IPS-18c (cell line): ENCODE data around the gene ZFYVE26.
A peak's percentile ranks its signal among the peaks of the same experiment; 100 is the strongest.
"Not testable (repeated sequence)": the region's sequence is repeated elsewhere in the genome, so short reads cannot be mapped to it uniquely, and the experiment has no call there.

Experiments
- H3K4me3 ChIP-seq: 2 replicates; pipeline ENCODE4 v1.7.0; 2013; ENCODE audit warnings: low read depth, mild to moderate bottlenecking, low read length, moderate library complexity; ENCODE audit not compliant: insufficient read depth
- H3K9me3 ChIP-seq: one replicate; pipeline ENCODE4 v1.6.1; 2013; ENCODE audit warnings: mild to moderate bottlenecking, low read length, moderate library complexity; ENCODE audit not compliant: control insufficient read depth, insufficient read depth

Gene ZFYVE26

DNA sequence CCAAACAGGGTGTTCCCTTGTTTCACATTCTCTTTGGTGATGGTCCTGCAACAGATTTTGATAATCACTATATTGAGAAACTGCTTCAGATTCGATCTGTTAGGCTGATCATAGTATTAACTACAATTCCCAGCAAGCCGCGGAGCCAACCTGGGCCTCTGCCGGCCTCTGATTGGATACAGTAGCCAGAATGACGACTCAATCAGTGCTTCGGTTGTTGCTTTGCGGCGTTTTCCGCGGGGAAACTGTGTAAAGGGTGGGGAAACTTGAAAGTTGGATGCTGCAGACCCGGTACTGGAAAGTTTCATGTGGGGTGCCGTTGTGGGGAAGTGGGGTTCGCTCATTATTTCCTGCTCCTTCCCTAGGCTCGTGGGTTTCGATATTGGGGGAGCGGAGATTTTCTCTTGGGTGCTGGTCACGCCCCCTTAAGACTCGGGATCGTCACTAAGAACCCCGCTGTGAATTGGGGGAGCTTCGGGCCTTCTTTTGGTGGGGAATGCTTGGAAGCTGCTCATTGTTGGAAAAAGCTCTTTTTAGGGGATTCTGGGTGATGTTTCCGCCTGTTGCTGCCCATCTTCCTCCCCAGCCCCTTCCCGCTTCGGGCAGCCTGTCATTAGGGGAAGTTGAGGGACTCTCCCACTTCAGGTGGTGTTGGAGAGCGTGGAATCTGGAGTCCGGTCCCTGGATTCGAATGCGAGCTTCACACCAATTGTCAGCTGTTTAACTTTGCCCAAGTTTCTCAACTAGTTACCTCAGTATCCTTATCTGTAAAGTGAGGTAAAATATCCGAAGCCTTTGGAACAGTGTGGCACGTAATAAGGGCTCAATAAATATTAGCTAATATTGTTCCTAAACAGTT lies 3.4 kb upstream of the ZFYVE26 start, which contains the start of gene RAD51B:
Gene RAD51B (plus strand): TSS at position 217 of the 859 bp plus-strand sequence.
- peak within 1 kb of the TSS; percentile 61 for H3K4me3 ChIP-seq
- H3K9me3 ChIP-seq = no peaks in the 10 kb centered on the region

DNA sequence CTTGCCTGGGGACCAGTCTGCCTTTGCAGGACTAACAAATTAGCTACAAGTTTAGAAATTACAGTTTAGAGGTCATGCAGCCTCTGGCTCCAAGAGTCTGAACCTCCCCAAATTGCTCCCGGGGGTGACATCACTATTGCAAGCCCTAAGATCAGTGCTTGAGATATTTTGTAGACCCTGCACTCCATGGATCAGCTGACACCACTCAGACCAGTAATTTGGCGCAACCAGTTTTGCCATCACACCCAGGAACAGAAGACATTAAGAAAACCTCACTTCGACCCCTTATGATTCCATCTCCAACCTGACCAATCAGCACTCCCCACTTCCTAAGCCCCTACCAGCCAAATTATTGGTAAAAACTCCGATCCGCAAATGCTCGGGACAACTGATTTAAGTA lies 2.1 kb upstream of the ZFYVE26 start:
- not testable (repeated sequence) for H3K4me3 ChIP-seq, H3K9me3 ChIP-seq

DNA sequence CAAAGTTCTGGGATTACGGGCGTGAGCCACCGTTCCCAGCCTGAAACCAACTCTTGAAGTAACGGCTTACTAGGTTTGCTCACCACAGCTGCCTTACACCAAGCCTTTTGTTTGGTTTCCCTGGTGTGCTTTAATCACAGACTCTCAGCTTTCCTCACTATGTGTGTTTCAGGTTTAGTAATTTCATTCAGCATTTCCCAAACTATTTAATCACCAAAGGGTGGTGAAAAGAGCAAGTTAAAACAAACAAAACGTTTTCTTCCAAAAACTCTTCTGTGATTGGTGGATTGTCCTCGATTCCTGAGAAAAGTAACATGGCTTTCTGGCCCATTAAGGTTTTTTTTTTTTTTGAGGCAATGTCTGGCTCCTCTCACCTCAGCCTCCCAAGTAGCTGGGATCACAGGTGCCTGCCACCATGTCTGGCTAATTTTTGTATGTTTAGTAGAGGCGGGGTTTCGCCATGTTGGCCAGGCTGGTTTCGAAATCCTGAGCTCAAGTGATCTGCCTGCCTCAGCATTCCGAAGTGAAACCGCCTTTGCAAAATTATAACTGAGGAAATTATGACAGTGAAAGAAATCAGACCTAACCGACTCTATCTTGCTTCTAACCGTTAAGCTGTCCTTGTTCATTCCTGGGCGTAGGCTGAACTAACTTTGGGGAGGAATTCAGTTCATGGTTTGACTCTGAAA lies 1.5 kb upstream of the ZFYVE26 start:
- H3K4me3 ChIP-seq = no peak overlapping the region
- no peaks in the 10 kb centered on the region for H3K9me3 ChIP-seq

DNA sequence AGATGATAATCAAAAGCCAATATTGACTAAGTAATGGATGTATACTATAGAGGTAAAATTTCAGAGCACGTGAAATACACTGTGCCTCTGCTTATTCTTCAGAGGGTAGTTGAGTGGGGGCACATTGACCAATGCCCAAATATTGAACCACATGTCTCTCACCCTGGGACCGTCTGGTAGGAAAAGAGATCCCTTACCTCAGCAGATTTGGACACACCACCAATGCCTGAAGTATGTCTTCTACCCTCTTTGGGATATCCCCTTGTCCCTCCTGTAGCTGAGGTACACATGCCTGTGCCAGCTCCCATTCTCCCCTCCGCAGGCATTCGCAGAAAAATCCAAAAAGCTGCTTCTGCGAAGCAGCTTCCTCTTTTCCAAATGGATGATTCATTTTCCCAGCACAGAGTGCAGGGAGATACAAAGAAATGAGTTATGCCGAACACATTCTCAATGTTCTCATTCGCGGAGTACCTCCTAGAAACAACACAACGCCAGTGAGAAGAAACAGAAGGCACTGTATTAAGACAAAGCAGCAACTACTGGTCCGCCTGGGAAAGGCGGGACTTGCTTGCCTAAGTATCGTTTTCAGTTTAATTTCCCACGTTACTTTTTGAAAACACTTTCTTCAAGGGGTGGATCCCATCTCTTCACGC lies 691 bp downstream of the ZFYVE26 start:
- no peaks in the 10 kb centered on the region for H3K9me3 ChIP-seq

DNA sequence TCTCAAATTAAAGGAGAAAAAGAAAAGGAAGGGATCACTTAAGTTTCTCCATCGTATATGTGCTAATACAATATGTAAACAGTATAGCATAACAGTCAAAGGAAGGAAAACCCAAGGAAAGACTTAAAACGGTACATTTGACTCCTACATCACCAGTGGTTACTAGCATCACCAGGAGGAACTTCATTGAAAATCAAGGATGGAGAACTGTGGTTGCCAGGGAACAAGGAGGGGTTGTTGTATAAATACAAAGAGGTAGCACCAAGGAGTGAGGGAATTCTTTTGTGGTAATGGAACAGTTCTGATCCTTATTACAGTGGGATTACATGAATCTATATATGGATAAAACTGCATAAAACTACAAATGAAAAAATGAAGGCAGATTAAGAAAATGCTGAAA lies 1.6 kb downstream of the ZFYVE26 start:
- H3K9me3 ChIP-seq = no peaks in the 10 kb centered on the region
- 0 out of 2 replicates have a peak overlapping the region, but pooled peaks have one; percentile 76 for H3K4me3 ChIP-seq

More for the DNA sequence above, 691 bp downstream of the ZFYVE26 start:
- peak overlapping the region; percentile 76 for H3K4me3 ChIP-seq

DNA sequence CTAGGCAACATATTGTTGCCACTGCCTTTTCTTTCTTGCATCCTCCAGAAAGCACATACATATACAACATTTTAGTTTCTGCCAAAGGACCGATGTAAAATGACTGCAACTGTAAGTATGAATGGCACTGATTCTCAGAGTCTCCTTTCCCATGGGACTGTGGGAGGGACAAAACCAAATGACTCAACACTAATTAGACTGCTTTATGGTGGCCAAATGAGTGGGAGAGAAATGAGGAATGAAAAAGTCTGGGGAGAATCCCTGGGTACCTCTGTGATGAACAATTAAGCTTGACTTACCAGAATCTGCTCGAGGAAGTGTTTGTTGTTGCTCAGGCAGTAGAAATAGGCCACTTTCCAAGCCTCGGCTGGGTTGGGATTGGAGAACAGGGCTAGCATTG lies 10.1 kb downstream of the ZFYVE26 start:
- no peak overlapping the region for H3K4me3 ChIP-seq

GRCh38 chr14:67800743-67801142 lies 15.6 kb downstream of the ZFYVE26 start:
- H3K9me3 ChIP-seq = no peaks in the 10 kb centered on the region
- no peak overlapping the region for H3K4me3 ChIP-seq

More for the DNA sequence above, 10.1 kb downstream of the ZFYVE26 start:
- H3K9me3 ChIP-seq = no peaks in the 10 kb centered on the region

- no peaks in the 10 kb centered on the region for H3K9me3 ChIP-seq
Observed at GRCh38 chr14:67798731-67799130, 17.7 kb downstream of the ZFYVE26 start.

DNA sequence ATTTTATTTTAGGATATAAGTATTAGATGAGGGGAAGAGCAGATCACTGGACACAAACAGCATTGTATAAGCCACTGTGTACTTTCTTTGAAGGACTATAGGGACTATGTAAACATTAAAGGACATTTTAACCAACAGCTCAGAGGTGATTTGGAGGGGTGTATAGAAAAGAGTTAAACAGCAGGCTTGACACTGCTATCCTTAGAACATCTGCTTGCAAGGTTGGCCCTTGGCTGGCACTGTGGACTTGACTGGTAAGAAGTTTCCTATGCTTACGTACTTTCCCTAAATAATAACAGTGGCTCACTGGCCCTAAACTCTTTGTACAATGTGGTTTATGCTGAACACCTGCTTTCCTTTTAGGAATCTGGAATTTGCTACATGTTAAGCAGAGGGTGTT lies 28.7 kb downstream of the ZFYVE26 start:
- no peaks in the 10 kb centered on the region for H3K9me3 ChIP-seq
- no peak overlapping the region for H3K4me3 ChIP-seq

More at GRCh38 chr14:67798731-67799130, 17.7 kb downstream of the ZFYVE26 start:
- H3K4me3 ChIP-seq = no peak overlapping the region

- Histone ChIP-seq H3K4me3 (no peak overlapping the region), H3K9me3 (no peaks in the 10 kb centered on the region)
Observed at GRCh38 chr14:67785270-67786109, 30.9 kb downstream of the ZFYVE26 start.

DNA sequence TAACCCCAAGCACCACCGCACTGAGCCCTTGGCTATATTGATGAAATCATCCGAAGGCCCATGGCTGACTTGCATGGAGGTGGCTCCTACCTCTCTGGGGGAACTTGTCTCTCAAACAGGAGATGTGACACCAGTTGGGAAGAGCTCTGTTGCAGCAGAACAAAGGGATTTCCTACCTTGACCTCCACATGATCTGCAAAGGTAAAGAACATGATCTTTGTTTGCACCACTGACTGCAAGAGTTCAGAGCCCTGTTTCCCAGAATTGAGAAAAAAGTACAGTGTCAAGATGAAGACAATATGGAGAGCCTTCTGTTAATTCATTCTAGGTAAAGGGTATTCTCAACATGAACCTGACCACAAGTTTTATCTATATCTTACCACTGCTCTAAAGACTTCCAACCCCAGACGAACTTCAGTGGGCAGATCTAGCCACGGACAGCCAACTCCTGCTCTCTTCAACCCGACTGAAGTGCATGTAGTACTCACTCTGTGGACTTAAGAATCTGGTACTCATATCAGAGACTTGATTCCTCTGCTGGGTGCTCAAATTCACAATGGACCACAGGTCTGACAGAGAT lies 32.1 kb downstream of the ZFYVE26 start:
- H3K4me3 ChIP-seq = no peak overlapping the region

DNA sequence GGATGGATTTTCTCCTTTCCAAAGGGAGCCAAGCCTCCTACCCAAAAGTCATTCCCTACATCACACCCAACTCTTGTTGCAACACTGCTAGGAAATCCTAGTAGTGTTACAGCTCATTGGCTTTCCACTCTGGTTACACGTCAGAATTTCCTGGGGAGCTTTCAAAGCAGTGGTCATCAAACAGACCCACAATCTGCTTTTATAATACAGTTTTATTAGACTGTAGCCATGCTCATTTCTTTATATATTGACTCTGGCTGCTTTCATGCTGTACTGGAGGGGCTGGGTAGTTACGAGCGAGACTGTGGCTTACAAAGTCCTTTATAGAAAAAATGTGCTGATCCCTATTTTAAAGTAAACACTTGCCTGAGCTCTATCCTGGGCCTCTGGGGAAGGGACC lies 34.3 kb downstream of the ZFYVE26 start:
- Histone ChIP-seq H3K4me3 (no peak overlapping the region), H3K9me3 (no peaks in the 10 kb centered on the region)

More for the DNA sequence above, 32.1 kb downstream of the ZFYVE26 start:
- H3K9me3 ChIP-seq = no peaks in the 10 kb centered on the region

- H3K9me3 ChIP-seq = no peaks in the 10 kb centered on the region
- no peak overlapping the region for H3K4me3 ChIP-seq
Observed at GRCh38 chr14:67778792-67779191, 37.6 kb downstream of the ZFYVE26 start.

- Histone ChIP-seq H3K4me3 (no peak overlapping the region), H3K9me3 (no peaks in the 10 kb centered on the region)
Observed at GRCh38 chr14:67776653-67777322, 39.6 kb downstream of the ZFYVE26 start.

- Histone ChIP-seq H3K4me3 (no peak overlapping the region), H3K9me3 (no peaks in the 10 kb centered on the region)
Observed at GRCh38 chr14:67773844-67774377, 42.5 kb downstream of the ZFYVE26 start.

DNA sequence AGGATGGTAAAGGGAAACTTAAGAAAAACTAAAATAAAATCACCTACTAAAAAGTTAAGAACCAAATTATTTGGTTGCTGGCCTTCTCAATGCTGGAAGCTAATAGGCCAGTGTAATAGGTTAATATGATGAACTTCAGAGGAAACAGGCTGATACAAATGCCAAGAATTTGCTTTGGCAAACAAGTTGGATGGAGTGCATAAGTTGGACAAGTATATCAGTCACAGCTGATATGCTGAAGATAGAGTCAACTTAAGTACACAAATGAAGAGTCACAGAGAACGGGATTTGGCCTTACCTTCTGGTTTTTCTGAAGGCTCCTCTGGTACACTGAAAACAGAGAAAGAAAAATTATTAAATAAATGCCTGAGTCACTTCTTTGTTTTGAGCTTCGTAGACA lies 48.2 kb downstream of the ZFYVE26 start:
- H3K4me3 ChIP-seq = no peak overlapping the region
- no peaks in the 10 kb centered on the region for H3K9me3 ChIP-seq
